ENCODE results near the gene CHSY3.
"Not testable (repeated sequence)": the region's sequence is repeated elsewhere in the genome, so short reads cannot be mapped to it uniquely, and the experiment has no call there.

The CHSY3 gene

GRCh38 chr5:130164966-130165365 is 260.7 kb downstream of the CHSY3 start:
- no peak for DNase-seq (ENCODE audit: low read depth)

- DNase-seq (ENCODE audit: low read depth): no peak
These were observed 262.7 kb downstream of the CHSY3 start for GRCh38 chr5:130166839-130167490.

GRCh38 chr5:130168211-130168610 is 263.9 kb downstream of the CHSY3 start:
- no peak for DNase-seq (ENCODE audit: low read depth)

GRCh38 chr5:130171699-130172098 is 267.4 kb downstream of the CHSY3 start:
- DNase-seq (ENCODE audit: low read depth): no peak

GRCh38 chr5:130183115-130183514 is 278.9 kb downstream of the CHSY3 start:
- no peak for DNase-seq (ENCODE audit: low read depth)

- no peak for DNase-seq (ENCODE audit: low read depth)
These were observed 285.7 kb downstream of the CHSY3 start for GRCh38 chr5:130189961-130190360.

GRCh38 chr5:130198927-130199326 is 294.7 kb downstream of the CHSY3 start:
- DNase-seq (ENCODE audit: low read depth): no peak

GRCh38 chr5:130206686-130207085 is 302.4 kb downstream of the CHSY3 start:
- no peak for DNase-seq (ENCODE audit: low read depth)

- DNase-seq (ENCODE audit: low read depth): no peak
These were observed 309.3 kb downstream of the CHSY3 start for GRCh38 chr5:130213607-130214006.

- DNase-seq (ENCODE audit: low read depth): no peak
These were observed 312.0 kb downstream of the CHSY3 start for GRCh38 chr5:130216286-130216685.

- DNase-seq (ENCODE audit: low read depth): no peak
These were observed 318.3 kb downstream of the CHSY3 start for GRCh38 chr5:130222573-130222972.

- not testable (repeated sequence) for DNase-seq (ENCODE audit: low read depth)
These were observed 322.3 kb downstream of the CHSY3 start for GRCh38 chr5:130226556-130226955.

GRCh38 chr5:130227699-130228098 is 323.4 kb downstream of the CHSY3 start:
- no peak for DNase-seq (ENCODE audit: low read depth)

GRCh38 chr5:130231786-130232185 is 327.5 kb downstream of the CHSY3 start:
- DNase-seq (ENCODE audit: low read depth): no peak

GRCh38 chr5:130234816-130235215 is 330.6 kb downstream of the CHSY3 start:
- no peak for DNase-seq (ENCODE audit: low read depth)

Data from stimulated activated CD8-positive, alpha-beta memory T cell treated with anti-CD3 and anti-CD28 coated beads, Interleukin-7, amount 100 ng/mL, for 24 hours (primary cell).